SK-N-SH (cell line): ENCODE data around the gene IRF3. TPM values are rescaled to one million over a fixed set of nuclear protein-coding genes. Genes with fewer than 3 reads are reported as not detected.

Experiments
- CTCF ChIA-PET: fragments of 300-600, 350-600 bp; formaldehyde crosslinking; extraction: SDS; loops from one replicate; lab custom pipeline; 2021; lab: Yijun Ruan, JAX
- POLR2A ChIA-PET: fragments of 350-600 bp; sonication (Branson Sonifier 250); formaldehyde crosslinking; extraction: SDS; loops from one replicate; lab custom pipeline; 2020; ENCODE audit warnings: antibody characterized with exemption, inconsistent platforms; lab: Yijun Ruan, JAX
- DNase-seq: peaks from one replicate; pipeline ENCODE4 v3.0.0; 2012
- H2AFZ ChIP-seq: fragments of 200-600 bp; sonication (generic); 2 replicates; pipeline ENCODE4 v1.8.1; 2016; ENCODE audit warnings: antibody characterized with exemption, mild to moderate bottlenecking, low read depth
- H3F3A ChIP-seq: fragments of 200-600 bp; sonication (generic); replicated peaks from 2 replicates; pipeline ENCODE3; 2016; ENCODE audit warnings: antibody characterized with exemption, mild to moderate bottlenecking; ENCODE audit not compliant: insufficient read depth
- H3K27ac ChIP-seq, 2 experiments: fragments of 200-500 bp in 1 of 2; fragments of 200-600 bp in 1 of 2; sonication (Bioruptor generic) in 1 of 2; sonication (generic), shearing (Covaris generic) in 1 of 2; 2 replicates each; pipeline versions ENCODE4 v1.5.1 to v1.6.1; 2014 to 2016; ENCODE audit warnings: low read depth in 2 of 2, inconsistent platforms in 1 of 2, low read length in 1 of 2, mild to moderate bottlenecking in 1 of 2, mixed read lengths in 1 of 2
- H3K27me3 ChIP-seq: fragments of 200-600 bp; sonication (generic), shearing (Covaris generic); 2 replicates; pipeline ENCODE4 v1.6.1; 2016; ENCODE audit warnings: mixed run types; ENCODE audit not compliant: insufficient read depth
- H3K36me3 ChIP-seq, 2 experiments: fragments of 200-500 bp in 1 of 2; fragments of 200-600 bp in 1 of 2; sonication (Bioruptor generic) in 1 of 2; sonication (generic) in 1 of 2; replicated peaks in 1 of 2; 2 replicates each; pipeline versions ENCODE3 to v1.5.1; 2014 to 2016; ENCODE audit warnings: low read length in 1 of 2, mild to moderate bottlenecking in 1 of 2; ENCODE audit not compliant: insufficient read depth in 2 of 2, control insufficient read depth in 1 of 2
- H3K4me1 ChIP-seq, 2 experiments: fragments of 200-500 bp in 1 of 2; fragments of 200-600 bp in 1 of 2; sonication (Bioruptor generic) in 1 of 2; sonication (generic), shearing (Covaris generic) in 1 of 2; 2 replicates each; pipeline versions ENCODE4 v1.5.1 to v1.6.1; 2014 to 2016; ENCODE audit warnings: low read depth in 1 of 2, low read length in 1 of 2, mixed run types in 1 of 2; ENCODE audit not compliant: insufficient read depth in 2 of 2, control insufficient read depth in 1 of 2
- H3K4me2 ChIP-seq: fragments of 200-600 bp; sonication (generic), shearing (Covaris generic); 2 replicates; pipeline ENCODE4 v1.6.1; 2017; ENCODE audit warnings: mixed run types
- H3K4me3 ChIP-seq, 2 experiments: fragments of 200-500 bp in 1 of 2; fragments of 200-600 bp in 1 of 2; sonication (Bioruptor generic) in 1 of 2; sonication (generic), shearing (Covaris generic) in 1 of 2; 2 replicates each; pipeline versions ENCODE4 v1.5.1 to v1.8.1; 2014 to 2016; ENCODE audit warnings: low read depth in 2 of 2, inconsistent platforms in 1 of 2, low read length in 1 of 2, mild to moderate bottlenecking in 1 of 2, mixed read lengths in 1 of 2, moderate library complexity in 1 of 2
- H3K79me2 ChIP-seq: fragments of 200-600 bp; sonication (generic); 2 replicates; pipeline ENCODE4 v1.8.1; 2017; ENCODE audit warnings: mild to moderate bottlenecking; ENCODE audit not compliant: insufficient read depth
- H3K9ac ChIP-seq: fragments of 200-600 bp; sonication (generic); 2 replicates; pipeline ENCODE4 v1.6.1; 2017; ENCODE audit warnings: mixed run types
- H3K9me2 ChIP-seq: fragments of 200-600 bp; sonication (generic); 2 replicates; pipeline ENCODE4 v1.6.1; 2017; ENCODE audit warnings: mixed run types
- H3K9me3 ChIP-seq: fragments of 200-600 bp; sonication (generic); 2 replicates; pipeline ENCODE4 v1.6.1; 2017; ENCODE audit warnings: mixed run types, mild to moderate bottlenecking, moderate library complexity
- H4K20me1 ChIP-seq: fragments of 200-600 bp; sonication (generic); 2 replicates; pipeline ENCODE4 v1.6.1; 2017; ENCODE audit warnings: mild to moderate bottlenecking, mixed run types; ENCODE audit not compliant: insufficient read depth
- CHD2 ChIP-seq: fragments of 150-350 bp; IDR thresholded peaks from 2 replicates; pipeline ENCODE4 v1.6.1; 2018; ENCODE audit warnings: low read length; ENCODE audit not compliant: partially characterized antibody
- FOXJ3 ChIP-seq: sonication (generic); formaldehyde crosslinking; IDR thresholded peaks from 2 replicates; pipeline ENCODE4 v1.5.1; 2020; ENCODE audit warnings: mild to moderate bottlenecking, missing genetic modification reagents
- GABPA ChIP-seq: IDR thresholded peaks from 2 replicates; pipeline ENCODE4 v1.4.0; 2012; ENCODE audit warnings: low read depth, mild to moderate bottlenecking
- MXI1 ChIP-seq: IDR thresholded peaks from 2 replicates; pipeline ENCODE4 v1.6.1; 2012; ENCODE audit warnings: mild to moderate bottlenecking, low read depth, low read length, improper control_type of control experiment
- NRF1 ChIP-seq: IDR thresholded peaks from 2 replicates; pipeline ENCODE4 v1.6.1; 2012; ENCODE audit warnings: low read depth, mild to moderate bottlenecking, low read length
- POLR2AphosphoS5 ChIP-seq: IDR thresholded peaks from 2 replicates; pipeline ENCODE4 v1.6.1; 2012; ENCODE audit warnings: low read depth, low read length
- RAD21 ChIP-seq: IDR thresholded peaks from 2 replicates; pipeline ENCODE4 v1.6.1; 2012; ENCODE audit warnings: mild to moderate bottlenecking, low read length
- RFX5 ChIP-seq: IDR thresholded peaks from 2 replicates; pipeline ENCODE4 v1.6.1; 2012; ENCODE audit warnings: mild to moderate bottlenecking, improper control_type of control experiment, low read length
- SIN3A ChIP-seq: IDR thresholded peaks from 2 replicates; pipeline ENCODE4 v1.6.1; 2012; ENCODE audit warnings: low read depth, mild to moderate bottlenecking, low read length, moderate library complexity, borderline replicate concordance
- SMC3 ChIP-seq: IDR thresholded peaks from 2 replicates; pipeline ENCODE4 v1.6.1; 2012; ENCODE audit warnings: low read depth, low read length, improper control_type of control experiment
- TEAD4 ChIP-seq: IDR thresholded peaks from 2 replicates; pipeline ENCODE4 v1.4.0; 2012; ENCODE audit warnings: mild to moderate bottlenecking, borderline replicate concordance; ENCODE audit not compliant: insufficient read depth
- YY1 ChIP-seq: IDR thresholded peaks from 2 replicates; pipeline ENCODE4 v1.4.0; 2012; ENCODE audit warnings: low read depth, mild to moderate bottlenecking
- WGBS: methylation state at CpG from one replicate; pipeline ENCODE4 v1.1.6; 2017; ENCODE audit warnings: low lambda C conversion rate; 5-methylcytosine and 5-hydroxymethylcytosine counted together
- polyA plus RNA-seq, 3 experiments: library from polyadenylated mRNA; depleted of rRNA; stranded (reverse); fragments of >200 nt; gene quantifications; 2 replicates each; pipeline ENCODE4 v1.2.3, GENCODE V29; 2012
- TF ChIP-seq, protein P1 (sequence below): fragments of 200-600 bp; sonication (generic); IDR thresholded peaks from 2 replicates; pipeline ENCODE4 v1.6.1; 2017; ENCODE audit warnings: antibody characterized with exemption, mild to moderate bottlenecking, moderate library complexity
- TF ChIP-seq, protein P2 (sequence below): fragments of 150-350 bp; IDR thresholded peaks from 2 replicates; pipeline ENCODE4 v1.6.1; 2016; ENCODE audit warnings: mild to moderate bottlenecking, low read depth, low read length
- TF ChIP-seq, protein P3 (sequence below): IDR thresholded peaks from 2 replicates; pipeline ENCODE4; 2012
- TF ChIP-seq, protein P4 (sequence below): IDR thresholded peaks from 2 replicates; pipeline ENCODE4 v1.4.0; 2012; ENCODE audit warnings: low read depth, borderline replicate concordance

Gene IRF3
- polyA plus RNA-seq, 1 of the 3 experiments (the other 2 are of a cell fraction), result 112 TPM

DNA sequence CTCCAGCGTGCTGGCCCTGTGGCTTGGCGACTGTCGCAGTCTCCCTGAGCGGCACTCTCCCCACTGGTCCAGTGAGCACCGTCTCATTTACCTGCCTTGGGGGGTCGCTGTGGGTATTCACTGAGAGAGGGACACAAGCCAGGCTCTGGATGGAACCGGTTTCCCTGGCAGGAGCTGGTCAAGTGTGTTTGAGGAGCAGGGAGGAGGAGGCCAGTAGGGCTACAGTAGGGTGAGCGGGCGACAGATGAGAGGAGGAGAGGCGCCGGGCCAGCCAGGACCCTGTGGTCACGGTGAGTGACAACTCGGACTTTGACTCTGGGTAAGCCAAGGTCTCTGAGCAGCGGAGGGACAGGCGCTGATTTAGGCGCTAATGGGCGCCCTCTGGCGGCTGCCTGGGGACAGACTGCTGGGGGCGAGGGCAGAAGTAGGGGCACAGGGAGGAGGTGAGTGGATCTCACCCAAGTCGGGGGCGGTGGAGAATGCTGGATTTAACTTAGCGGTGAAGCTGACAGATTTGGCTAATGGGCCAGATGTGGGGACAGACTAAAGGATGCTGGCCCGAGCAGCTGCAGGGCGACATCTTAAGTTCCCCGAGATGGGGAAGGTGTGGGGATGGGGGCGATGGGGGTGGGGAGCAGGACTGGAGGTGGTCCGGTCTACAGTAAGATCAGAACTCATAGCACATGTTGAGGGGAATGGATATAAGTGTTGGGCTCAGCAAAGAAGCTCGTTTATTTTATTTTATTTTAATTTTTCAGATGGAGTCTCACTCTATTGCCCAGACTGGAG lies 6.7 kb upstream of the IRF3 start:
- ChIA-PET CTCF (interaction anchor here (0.8 to 8.8 kb wide), 36 partner anchors 8 to 197 kb away, joined by 3 to 78 read pairs (median 4); partner anchors contain the start of genes ADM5, BCL2L12, CPT1C and IRF3), POLR2A (no interaction called here)
- H3K27me3 ChIP-seq, result no peaks in the 10 kb centered on the region
- TF ChIP-seq, protein P1, sequence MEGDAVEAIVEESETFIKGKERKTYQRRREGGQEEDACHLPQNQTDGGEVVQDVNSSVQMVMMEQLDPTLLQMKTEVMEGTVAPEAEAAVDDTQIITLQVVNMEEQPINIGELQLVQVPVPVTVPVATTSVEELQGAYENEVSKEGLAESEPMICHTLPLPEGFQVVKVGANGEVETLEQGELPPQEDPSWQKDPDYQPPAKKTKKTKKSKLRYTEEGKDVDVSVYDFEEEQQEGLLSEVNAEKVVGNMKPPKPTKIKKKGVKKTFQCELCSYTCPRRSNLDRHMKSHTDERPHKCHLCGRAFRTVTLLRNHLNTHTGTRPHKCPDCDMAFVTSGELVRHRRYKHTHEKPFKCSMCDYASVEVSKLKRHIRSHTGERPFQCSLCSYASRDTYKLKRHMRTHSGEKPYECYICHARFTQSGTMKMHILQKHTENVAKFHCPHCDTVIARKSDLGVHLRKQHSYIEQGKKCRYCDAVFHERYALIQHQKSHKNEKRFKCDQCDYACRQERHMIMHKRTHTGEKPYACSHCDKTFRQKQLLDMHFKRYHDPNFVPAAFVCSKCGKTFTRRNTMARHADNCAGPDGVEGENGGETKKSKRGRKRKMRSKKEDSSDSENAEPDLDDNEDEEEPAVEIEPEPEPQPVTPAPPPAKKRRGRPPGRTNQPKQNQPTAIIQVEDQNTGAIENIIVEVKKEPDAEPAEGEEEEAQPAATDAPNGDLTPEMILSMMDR, result peak; percentile 95
- TF ChIP-seq, protein P2, sequence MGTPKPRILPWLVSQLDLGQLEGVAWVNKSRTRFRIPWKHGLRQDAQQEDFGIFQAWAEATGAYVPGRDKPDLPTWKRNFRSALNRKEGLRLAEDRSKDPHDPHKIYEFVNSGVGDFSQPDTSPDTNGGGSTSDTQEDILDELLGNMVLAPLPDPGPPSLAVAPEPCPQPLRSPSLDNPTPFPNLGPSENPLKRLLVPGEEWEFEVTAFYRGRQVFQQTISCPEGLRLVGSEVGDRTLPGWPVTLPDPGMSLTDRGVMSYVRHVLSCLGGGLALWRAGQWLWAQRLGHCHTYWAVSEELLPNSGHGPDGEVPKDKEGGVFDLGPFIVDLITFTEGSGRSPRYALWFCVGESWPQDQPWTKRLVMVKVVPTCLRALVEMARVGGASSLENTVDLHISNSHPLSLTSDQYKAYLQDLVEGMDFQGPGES, result no peak
- no peak for TF ChIP-seq GABPA
- TF ChIP-seq FOXJ3 (CRISPR knock-in tag), result no peak
- TF ChIP-seq POLR2AphosphoS5, result no peak
- peak; percentile 62 for TF ChIP-seq SMC3
- TF ChIP-seq, protein P3, sequence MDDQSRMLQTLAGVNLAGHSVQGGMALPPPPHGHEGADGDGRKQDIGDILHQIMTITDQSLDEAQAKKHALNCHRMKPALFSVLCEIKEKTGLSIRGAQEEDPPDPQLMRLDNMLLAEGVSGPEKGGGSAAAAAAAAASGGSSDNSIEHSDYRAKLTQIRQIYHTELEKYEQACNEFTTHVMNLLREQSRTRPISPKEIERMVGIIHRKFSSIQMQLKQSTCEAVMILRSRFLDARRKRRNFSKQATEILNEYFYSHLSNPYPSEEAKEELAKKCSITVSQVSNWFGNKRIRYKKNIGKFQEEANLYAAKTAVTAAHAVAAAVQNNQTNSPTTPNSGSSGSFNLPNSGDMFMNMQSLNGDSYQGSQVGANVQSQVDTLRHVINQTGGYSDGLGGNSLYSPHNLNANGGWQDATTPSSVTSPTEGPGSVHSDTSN, result peak; percentile 44
- TF ChIP-seq MXI1, result peak; percentile 54; the same call in 1 of the 2 replicates
- peak; percentile 62 for TF ChIP-seq RAD21
- DNase-seq, result peak; percentile 92
- peaks cover 15% of the 10 kb centered on the region for H3F3A ChIP-seq
- no peaks in the 10 kb centered on the region for H3K36me3 ChIP-seq
- no peaks in the 10 kb centered on the region for H3K9me3 ChIP-seq
- no peaks in the 10 kb centered on the region for H4K20me1 ChIP-seq
- peak overlapping the region; percentile 17; the same call in 1 of the 2 replicates for H3K4me2 ChIP-seq
- no peaks in the 10 kb centered on the region for H3K9me2 ChIP-seq
- peak overlapping the region in 1 of 2 experiments; percentile 23; a peak in 2 of 4 replicates for H3K4me3 ChIP-seq
- WGBS, result 19% methylated on average over 27 of the region's 28 CpGs
- peak overlapping the region; percentile 12 to 65; a peak in 3 of 4 replicates for H3K27ac ChIP-seq
- H3K9ac ChIP-seq, result 0 out of 2 replicates have a peak overlapping the region, but pooled peaks have one; percentile 4
- H3K79me2 ChIP-seq, result peaks cover 2% of the 10 kb centered on the region
- peak overlapping the region; percentile 69; the same call in 1 of the 2 replicates for H2AFZ ChIP-seq
- peaks cover 8 to 9% of the 10 kb centered on the region in 2 experiments; a peak in 2 of 4 replicates for H3K4me1 ChIP-seq

DNA sequence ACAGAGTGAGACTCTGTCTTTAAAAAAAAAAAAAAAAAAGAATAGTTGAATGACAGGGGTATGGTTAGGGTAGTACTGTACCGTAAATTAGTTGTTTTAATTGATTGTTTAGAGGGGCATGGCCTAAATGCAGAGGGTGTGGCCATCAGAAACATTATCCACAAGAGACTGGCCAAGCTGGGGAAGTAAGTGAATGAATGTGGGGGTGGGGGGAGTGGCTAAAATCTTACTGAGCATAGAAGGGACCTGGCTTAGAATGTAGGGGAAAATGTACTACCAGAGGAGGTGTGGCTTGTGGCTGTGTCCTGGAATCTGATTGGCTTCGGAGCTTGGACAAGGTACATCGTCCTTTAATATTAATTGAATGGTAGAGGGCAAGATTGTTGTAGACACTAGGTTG lies 3.9 kb upstream of the IRF3 start:
- H3K4me2 ChIP-seq, result no peak overlapping the region
- WGBS, result 89% methylated on average over 3 of the region's 3 CpGs
- H2AFZ ChIP-seq, result no peak overlapping the region
- H4K20me1 ChIP-seq, result no peaks in the 10 kb centered on the region
- H3F3A ChIP-seq, result peaks cover 18% of the 10 kb centered on the region
- no peak for DNase-seq
- no peaks in the 10 kb centered on the region for H3K36me3 ChIP-seq
- H3K27ac ChIP-seq, result no peak overlapping the region
- no peak overlapping the region for H3K9ac ChIP-seq
- ChIA-PET POLR2A (interaction anchor here (0.7 kb wide), 1 partner anchor 216 kb away, joined by 4 read pairs; the partner anchor contains the start of gene ALDH16A1), CTCF (interaction anchor here (1.4 to 4.9 kb wide), 3 partner anchors 9 to 20 kb away, joined by 6 to 31 read pairs (median 8); partner anchors contain the start of genes ADM5 and CPT1C)
- H3K9me3 ChIP-seq, result no peaks in the 10 kb centered on the region
- H3K27me3 ChIP-seq, result no peaks in the 10 kb centered on the region
- peaks cover 22% of the 10 kb centered on the region for H3K79me2 ChIP-seq
- no peak overlapping the region for H3K4me3 ChIP-seq
- H3K9me2 ChIP-seq, result no peaks in the 10 kb centered on the region
- H3K4me1 ChIP-seq, result peaks cover 12 to 16% of the 10 kb centered on the region in 2 experiments; a peak in 3 of 4 replicates
- TF ChIP-seq MXI1 (no peak), SIN3A (no peak), YY1 (no peak), TEAD4 (no peak), CHD2 (no peak), NRF1 (no peak), RFX5 (no peak)
- TF ChIP-seq, protein P1, result no peak
- TF ChIP-seq, protein P3, result no peak
- TF ChIP-seq, protein P4, sequence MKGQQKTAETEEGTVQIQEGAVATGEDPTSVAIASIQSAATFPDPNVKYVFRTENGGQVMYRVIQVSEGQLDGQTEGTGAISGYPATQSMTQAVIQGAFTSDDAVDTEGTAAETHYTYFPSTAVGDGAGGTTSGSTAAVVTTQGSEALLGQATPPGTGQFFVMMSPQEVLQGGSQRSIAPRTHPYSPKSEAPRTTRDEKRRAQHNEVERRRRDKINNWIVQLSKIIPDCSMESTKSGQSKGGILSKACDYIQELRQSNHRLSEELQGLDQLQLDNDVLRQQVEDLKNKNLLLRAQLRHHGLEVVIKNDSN, result no peak
